Measurements from ENCODE around the gene KLHL41. TPM values are rescaled to one million over a fixed set of nuclear protein-coding genes. Genes with fewer than 3 reads are reported as not detected.
"Not testable (repeated sequence)": the region's sequence is repeated elsewhere in the genome, so short reads cannot be mapped to it uniquely, and the experiment has no call there.

KLHL41 gene
- total RNA-seq, 1 experiment from 2014 or later, result 91.1 TPM

DNA sequence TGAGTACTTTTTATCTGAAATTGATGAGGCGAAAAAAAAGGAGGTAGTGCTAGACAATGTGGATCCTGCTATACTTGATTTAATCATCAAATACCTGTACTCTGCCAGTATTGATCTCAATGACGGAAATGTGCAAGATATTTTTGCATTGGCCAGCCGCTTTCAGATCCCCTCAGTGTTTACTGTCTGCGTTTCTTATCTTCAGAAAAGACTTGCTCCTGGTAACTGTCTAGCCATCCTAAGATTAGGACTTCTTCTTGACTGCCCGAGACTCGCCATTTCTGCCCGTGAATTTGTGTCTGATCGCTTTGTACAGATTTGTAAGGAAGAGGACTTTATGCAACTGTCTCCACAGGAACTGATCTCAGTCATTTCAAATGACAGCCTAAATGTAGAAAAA is 453 bp downstream of the KLHL41 start:
- no peak for DNase-seq (ENCODE audit: low read depth)

DNA sequence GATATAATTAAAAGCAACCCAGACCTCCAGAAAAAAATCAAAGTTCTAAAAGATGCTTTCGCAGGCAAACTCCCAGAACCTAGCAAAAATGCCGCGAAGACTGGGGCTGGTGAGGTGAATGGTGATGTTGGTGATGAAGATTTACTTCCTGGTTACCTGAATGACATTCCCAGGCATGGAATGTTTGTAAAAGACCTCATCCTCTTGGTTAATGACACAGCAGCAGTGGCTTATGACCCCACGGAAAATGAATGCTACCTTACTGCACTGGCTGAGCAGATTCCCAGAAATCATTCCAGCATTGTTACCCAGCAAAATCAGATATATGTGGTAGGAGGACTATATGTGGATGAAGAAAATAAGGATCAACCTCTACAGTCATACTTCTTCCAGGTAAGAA is 994 bp downstream of the KLHL41 start:
- no peak for DNase-seq (ENCODE audit: low read depth)

DNA sequence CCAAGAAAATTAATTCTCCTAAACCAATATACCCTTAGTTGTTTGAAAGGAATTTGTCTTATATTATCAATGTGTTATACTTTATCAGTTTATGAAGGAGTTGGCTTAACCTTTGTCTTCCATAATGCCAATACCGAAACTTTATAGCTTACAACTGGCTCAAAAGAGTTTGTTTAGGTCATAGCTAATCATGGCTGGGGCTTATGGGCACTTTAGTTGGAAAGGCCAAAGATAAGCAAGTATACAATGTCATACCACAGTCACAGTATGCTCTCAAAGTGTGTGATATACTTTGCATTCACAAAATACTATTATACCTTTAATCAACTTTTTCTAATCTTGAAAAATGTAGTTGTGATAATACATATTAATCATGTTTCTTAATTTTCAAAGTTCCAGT is 2.3 kb downstream of the KLHL41 start:
- no peak for DNase-seq (ENCODE audit: low read depth)

DNA sequence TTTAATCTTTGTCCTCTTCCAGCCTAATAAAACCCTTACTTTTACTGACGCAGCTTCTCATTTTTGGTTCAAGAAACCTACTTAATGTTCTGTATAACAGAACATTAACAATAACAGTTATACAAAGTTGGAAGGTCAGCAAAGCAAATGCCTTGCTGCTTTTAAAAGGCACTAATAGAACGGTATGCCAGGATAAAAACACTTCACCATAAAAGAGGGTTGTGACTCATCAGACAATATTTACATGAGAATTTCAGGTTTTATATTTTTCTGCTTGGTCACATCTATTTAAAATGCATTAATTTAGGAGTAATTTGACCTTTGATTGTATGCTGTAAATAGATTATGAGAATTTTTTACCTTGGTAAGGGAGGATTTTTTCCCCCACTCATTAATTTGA is 3.0 kb downstream of the KLHL41 start:
- peak; percentile 56 for DNase-seq (ENCODE audit: low read depth)

DNA sequence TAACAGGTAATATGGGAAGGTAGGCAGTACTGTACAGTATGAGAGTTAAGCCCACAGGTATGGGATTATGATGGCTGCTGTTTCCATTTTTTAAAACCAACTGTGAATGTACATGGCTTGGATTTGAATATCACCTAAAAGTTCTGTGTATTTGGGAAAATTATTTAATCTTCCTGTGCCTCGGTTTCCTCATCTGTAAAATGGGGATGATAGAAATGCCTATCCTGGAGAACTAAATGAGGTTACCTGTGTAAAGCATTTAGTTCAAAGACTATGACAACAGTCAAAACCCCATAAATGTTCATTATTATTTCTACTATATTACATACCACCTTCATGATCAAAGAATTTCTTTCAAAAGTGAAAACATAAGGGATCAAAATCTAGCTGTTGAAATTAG is 3.6 kb downstream of the KLHL41 start:
- no peak for DNase-seq (ENCODE audit: low read depth)

DNA sequence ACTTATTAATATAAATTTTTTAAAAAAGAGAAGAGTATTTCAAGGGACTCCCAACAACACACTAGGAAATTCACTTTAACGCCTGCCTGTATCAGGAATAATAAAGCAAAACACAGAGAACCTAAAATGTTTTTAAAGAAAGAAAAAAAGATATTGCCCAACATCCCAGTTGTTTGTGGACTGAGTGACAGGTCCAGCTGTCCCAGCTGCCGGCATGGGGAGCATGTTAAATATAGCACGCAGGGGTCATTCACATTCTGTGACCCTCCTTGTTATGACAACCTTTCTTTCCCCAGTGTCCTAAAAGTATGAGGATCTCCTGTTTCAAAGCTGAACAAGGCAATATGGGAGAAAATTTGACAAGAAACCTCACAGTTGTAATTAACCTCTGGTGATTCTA is 4.4 kb downstream of the KLHL41 start:
- peak; percentile 94 for DNase-seq (ENCODE audit: low read depth)

DNA sequence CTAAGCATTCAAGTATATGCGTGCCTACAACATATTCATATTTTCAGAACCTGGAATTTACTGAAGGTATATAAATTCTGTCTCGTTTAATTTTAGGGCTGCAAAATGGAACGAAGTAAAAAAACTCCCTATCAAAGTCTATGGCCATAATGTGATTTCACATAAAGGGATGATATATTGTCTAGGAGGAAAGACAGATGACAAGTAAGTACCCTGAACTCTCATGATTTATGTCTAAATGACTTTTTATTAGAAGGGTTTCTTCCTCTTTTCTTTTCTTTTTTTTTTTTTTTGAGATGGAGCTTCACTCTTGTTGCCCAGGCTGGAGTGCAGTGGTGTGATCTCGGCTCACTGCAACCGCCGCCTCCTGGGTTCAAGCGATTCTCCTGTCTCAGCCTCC is 5.3 kb downstream of the KLHL41 start:
- not testable (repeated sequence) for DNase-seq (ENCODE audit: low read depth)

DNA sequence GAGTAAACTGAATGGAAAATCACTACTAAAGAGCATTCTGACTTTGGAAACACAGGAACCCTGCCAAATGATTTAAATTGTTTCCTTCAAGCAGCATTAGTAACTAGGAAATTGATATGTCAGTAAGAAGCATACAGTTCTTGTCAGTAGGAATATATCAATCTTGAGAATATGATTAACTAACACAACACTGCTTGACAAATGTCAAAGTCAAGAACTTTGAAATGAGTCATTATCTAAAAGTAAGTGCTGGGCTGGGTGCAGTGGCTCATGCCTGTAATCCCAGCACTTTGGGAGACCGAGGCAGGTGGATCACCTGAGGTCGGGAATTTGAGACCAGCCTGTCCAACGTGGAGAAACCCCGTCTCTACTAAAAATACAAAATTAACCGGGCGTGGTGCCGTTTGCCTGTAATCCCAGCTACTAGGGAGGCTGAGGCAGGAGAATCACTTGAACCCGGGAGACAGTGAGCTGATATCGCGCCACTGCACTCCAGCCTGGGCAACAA is 7.0 kb downstream of the KLHL41 start:
- DNase-seq (ENCODE audit: low read depth), result not testable (repeated sequence)

DNA sequence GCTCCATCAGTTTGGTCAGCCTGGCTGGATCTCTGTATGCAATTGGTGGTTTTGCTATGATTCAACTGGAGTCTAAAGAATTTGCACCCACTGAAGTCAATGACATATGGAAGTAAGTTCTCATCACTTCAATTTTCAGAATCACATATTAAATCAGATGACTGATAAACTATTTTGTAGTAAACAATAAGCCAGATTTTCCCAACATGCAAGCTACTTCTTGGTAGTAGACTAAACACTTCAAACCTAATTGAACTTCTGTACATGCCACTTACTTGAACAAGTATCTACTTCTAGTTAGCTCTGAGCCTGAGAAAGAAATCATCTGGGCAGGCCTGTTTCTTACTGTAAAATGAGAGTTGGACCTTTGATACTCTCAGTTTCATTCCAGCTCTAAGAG is 11.4 kb downstream of the KLHL41 start:
- no peak for DNase-seq (ENCODE audit: low read depth)

DNA sequence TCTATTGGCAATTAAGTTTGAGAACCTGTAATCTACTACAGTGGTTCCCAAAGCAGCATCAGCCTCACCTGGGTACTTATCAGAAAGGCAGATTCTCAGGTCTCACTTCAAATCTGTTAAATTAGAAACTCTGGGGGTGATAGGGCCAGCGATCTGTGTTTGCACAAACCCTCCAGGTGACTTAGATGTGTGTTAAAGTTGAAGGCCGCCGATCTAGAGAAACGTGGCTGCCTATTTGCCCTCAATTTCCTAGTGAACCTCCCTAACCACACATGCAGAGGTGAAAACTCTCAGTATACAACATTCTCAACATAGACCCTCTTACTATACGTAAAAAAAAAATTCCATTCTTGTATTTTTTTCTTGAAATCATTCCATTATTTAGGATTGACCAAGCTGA is 14.2 kb downstream of the KLHL41 start:
- no peak for DNase-seq (ENCODE audit: low read depth)

DNA sequence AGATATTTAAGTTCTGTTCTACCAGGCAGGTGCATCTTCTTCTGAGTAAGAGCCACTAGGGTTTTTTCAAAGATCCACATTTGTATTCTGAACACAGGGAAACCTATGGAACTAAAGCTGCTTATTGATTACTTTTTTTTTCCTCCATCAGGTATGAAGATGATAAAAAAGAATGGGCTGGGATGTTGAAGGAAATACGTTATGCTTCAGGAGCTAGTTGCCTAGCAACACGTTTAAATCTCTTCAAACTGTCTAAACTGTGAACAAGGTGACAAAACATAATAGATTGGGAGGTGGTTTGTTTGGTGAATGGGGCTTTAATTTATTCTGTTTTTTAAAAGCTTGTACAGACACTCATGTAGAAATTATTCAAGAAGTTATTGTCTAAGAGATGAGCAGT is 15.9 kb downstream of the KLHL41 start:
- no peak for DNase-seq (ENCODE audit: low read depth)

DNA sequence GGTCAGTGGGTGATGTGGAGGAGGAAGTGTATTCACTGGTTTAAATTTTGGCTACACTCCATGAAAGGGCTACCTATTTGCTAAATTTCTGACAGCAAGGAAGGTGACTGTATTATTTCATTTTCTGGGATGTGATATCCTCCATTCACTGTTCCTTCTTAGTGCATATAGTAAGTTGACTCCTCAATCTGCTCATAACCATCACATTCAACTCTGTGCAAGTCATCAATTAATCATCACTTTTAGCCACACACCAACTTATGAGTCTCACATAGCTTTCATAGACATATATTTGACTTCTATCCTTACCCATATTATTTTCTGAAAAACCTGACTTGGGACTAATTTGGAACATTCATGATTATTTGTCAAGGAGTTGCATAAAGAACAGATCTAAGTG is 16.9 kb downstream of the KLHL41 start:
- peak; percentile 58 for DNase-seq (ENCODE audit: low read depth)

DNA sequence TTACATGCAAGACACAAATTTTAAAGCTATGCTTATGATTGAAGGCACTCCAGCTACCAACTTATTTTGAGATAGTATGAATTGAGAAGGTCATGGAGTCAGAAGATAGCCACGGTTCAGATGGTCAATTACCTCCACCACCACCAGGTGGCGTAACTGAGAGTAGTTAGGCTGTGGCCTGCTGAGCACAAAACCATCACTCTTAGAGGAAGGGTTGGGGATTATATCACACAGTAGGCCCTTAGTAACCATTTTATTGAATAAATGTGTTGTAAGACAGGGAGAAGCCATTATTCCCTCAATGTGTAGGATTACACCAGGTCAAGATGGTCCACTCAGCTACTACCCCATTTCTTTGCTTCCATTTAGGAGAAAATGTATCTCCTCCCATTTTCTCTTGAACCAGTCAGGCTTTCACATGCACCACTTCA is 18.8 kb downstream of the KLHL41 start:
- peak; percentile 50 for DNase-seq (ENCODE audit: low read depth)

DNA sequence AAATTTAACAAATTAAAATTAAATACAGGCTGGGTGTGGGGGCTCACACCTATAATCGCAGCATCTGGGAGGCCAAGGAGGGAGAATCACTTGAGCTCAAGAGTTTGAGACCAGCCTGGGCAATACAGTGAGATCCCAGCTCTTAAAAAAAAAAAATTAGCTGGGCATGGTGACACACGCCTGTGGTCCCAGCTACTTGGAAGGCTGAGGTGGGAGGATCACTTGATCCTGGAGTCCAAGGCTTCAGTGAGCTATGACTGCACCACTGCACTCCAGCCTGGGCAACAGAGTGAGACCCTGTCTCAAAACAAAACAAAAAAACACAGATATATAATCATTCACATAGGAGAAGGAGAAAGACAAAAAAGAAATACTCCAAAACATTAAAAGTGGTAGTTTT is 30.0 kb downstream of the KLHL41 start:
- DNase-seq (ENCODE audit: low read depth), result not testable (repeated sequence)

DNA sequence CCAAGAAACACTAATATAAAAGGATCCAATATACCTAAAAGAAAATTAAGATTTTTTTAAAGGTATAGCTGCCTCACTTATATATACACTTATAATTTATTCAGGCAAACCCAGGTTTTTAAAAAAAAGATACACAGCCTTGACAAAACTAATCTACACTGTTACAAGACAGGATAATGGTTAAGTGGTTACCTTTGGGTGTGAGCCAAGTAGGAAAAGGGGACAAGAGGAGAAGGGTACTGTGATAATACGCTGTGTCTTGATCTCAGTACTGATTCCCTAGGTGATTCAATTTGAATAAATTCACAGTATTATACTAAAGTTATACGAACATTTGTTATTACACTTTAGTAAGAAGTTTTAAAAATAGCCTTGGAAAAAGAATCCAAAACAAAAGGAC is 30.6 kb downstream of the KLHL41 start:
- DNase-seq (ENCODE audit: low read depth), result no peak

DNA sequence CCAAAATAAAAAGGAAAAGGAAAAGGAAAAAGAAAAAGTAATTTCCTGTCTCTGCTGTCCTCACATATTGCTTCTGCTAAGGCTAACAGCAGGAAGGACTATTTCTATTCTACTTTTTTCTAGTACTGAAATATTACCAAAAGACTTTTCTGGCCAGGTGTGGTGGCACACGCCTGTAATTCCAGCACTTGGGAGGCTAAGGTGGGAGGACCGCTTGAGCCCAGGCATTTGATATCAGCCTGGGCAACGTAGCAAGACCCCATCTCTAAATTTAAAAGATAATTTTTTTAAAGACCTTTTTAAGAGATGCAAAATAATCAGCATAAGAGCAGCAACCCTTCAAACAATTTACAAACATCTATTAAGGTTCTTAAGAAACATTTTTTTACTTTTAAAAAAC is 32.9 kb downstream of the KLHL41 start:
- DNase-seq (ENCODE audit: low read depth), result no peak

DNA sequence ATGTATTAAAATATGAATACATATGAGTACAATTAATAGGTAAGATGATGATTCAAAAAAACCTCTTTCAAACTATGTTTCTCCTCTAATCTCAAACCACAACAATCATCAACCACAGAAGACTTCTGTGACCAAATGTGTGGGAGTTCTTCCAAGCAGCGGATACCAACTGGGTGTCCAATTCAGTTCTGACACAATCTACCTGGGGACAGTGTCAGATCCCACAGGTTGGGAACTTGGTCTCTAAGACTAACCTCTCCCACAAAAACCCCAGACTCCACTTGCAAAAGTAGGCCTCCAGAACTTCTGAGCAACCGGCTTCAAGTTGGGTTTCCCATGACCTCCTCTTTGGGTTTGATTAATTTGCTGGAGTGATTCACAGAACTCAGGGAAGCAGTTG is 37.3 kb downstream of the KLHL41 start:
- DNase-seq (ENCODE audit: low read depth), result no peak

DNA sequence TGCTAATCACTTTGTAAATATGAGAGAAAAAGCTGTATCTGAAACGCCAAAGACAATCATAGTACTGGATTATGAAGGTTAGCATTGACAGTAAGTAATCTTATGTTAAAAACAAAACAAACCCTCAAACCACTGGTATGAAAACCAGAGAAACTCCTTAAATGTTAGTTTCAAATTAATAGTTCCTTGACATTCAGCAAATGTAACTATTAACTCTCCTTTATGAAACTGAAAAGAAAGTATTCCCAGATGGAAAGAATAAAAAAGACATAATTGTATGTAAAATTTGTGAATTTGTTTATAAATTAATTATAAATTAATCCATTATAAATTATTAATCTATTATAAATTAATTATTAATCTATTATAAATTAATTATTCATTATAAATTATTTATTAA is 51.9 kb downstream of the KLHL41 start:
- DNase-seq (ENCODE audit: low read depth), result no peak

DNA sequence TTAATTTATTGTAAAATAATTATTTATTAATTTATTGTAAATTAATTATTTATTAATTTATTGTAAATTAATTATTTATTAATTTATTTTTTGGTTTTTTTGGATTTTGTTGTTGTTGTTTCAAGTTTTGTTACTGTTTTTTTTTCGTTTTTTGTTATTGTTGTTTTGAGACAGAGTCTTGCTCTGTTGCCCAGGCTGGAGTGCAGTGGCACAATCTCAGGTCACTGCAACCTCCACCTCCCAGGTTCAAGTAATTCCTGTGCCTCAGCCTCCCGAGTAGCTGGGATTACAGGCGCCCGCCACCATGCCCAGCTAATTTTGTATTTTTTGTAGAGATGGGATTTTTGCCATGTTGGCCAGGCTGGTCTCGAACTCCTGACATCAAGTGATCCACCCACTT is 52.6 kb downstream of the KLHL41 start:
- not testable (repeated sequence) for DNase-seq (ENCODE audit: low read depth)

DNA sequence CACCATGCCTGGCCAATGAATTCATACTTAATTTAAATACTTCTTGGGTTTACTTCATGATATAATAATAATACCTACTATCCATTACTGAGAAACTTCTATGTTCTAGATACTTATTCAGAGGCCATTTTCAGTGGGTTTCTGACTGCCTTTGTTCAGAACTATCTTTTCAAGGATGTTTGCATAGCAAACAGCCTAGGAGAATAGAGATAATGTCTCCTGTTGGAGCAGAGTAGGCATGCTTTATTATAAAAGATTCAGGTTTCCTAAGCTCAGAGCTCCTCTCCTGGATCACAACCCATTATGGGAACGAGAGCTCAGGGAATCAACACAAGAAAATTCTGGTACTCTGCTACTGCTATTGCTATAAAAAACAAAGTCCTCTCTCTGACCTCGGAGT is 53.0 kb downstream of the KLHL41 start:
- DNase-seq (ENCODE audit: low read depth), result no peak

DNA sequence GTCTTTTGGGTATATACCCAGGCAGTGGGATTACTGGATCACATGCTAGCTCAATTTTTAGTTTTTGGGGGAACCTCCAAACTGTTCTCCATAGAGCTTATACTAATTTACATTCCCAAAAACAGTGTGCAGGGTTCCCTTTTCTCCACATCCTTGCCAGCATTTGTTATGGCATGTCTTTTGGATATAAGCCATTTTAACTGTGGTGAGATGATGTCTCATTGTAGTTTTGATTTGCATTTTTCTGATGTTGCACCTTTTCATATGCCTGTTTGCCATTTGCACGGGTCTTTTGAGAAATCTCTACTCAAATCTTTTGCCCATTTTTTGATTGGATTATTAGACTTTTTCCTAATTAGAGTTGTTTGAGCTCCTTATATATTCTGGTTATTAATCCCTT is 56.2 kb downstream of the KLHL41 start:
- no peak for DNase-seq (ENCODE audit: low read depth)

DNA sequence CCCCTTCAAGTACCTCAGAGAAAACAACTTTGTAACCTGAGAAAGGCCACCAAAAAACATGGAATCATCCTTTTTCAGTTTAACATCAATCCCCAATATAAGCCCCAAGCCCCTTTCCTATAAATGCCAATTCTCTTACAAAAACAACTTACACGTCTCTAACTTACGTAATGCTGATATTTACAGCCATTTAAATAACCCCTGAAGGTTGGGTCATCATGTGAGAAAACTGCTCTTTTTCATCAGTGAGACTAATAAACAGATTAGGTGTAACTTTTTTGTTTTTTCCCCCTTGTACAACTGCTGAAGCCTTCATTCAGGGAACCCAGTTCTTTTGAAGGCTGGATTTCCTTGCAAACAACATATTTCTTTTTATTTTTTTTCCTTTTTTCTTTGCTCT is 60.4 kb downstream of the KLHL41 start:
- DNase-seq (ENCODE audit: low read depth), result no peak

DNA sequence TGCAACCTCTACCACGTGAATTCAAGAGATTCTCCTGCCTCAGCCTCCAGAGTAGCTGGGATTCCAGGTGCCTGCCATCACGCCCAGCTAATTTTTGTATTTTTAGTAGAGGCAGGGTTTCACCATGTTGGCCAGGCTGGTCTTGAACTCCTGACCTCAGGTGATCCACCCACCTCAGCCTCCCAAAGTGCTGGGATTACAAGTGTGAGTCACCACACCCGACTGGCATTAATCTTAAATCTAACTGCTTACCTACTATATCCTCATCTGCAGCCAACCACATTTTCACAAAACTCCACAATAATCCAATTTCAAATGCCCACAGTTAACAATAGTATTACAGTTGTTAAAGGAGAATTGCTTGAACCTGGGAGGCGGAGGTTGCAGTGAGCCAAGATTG is 61.2 kb downstream of the KLHL41 start:
- not testable (repeated sequence) for DNase-seq (ENCODE audit: low read depth)

DNA sequence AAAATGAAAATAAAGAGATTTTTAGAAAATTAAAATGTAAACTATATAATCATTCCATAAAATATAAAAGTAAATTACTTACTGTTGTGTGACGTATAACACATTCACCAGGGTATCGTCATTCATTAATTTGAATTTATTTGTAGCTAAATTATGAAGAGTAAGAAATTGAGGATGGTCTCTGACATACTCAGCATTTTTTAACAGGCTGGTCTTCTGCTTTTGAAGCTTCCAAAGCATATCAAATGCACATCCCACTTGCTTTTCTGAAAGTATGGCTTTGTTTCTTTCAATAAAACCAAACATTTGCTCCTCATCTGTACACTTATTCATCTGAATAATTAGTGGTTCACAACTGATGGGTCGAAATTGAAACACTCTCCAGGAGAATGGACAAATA is 62.1 kb downstream of the KLHL41 start:
- DNase-seq (ENCODE audit: low read depth), result no peak

DNA sequence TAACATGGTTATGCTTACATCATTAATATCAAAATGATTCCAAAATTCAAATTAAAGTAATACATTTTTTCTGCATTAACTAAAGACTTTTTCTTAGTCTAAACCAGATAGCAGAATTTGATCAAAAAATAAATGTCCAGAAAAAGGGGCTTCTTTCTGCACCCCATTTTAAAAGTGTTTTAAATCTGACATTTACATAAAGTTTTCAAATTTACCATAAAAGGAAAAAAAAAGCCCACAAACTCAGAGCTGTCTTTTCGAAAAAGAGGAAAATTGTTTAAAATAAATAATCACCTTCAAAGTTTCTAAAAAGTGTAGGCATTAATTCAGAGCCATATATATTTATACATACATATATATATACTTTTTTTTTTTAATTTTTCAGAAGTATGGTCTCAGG is 62.7 kb downstream of the KLHL41 start:
- no peak for DNase-seq (ENCODE audit: low read depth)
